MM.1S (cell line): ENCODE measurements around the gene TSPAN15.

Experiments
- DNase-seq: peaks from one replicate; pipeline ENCODE4 v3.0.0-alpha.2; 2015
- H2AFZ ChIP-seq: fragments of 300-600 bp; sonication (generic); 2 replicates; pipeline ENCODE4 v1.6.0; 2016; ENCODE audit warnings: antibody characterized with exemption, low read length
- H3F3A ChIP-seq: fragments of 300-600 bp; sonication (generic); 2 replicates; pipeline ENCODE4 v1.6.1; 2016; ENCODE audit warnings: mild to moderate bottlenecking, antibody characterized with exemption, low read length, moderate library complexity, mixed read lengths; ENCODE audit not compliant: insufficient read depth
- H3K27ac ChIP-seq: fragments of 300-600 bp; sonication (generic); 2 replicates; pipeline ENCODE4 v1.5.1; 2016; ENCODE audit warnings: mild to moderate bottlenecking, low read length
- H3K27me3 ChIP-seq: fragments of 300-600 bp; sonication (generic); replicated peaks from 2 replicates; pipeline ENCODE4 v1.6.0; 2016; ENCODE audit warnings: low read length; ENCODE audit not compliant: insufficient read depth
- H3K36me3 ChIP-seq: fragments of 300-600 bp; sonication (generic); replicated peaks from 2 replicates; pipeline ENCODE4 v1.6.1; 2016; ENCODE audit warnings: mild to moderate bottlenecking, low read length, mixed read lengths; ENCODE audit not compliant: insufficient read depth
- H3K4me1 ChIP-seq: fragments of 300-600 bp; sonication (generic); 2 replicates; pipeline ENCODE4 v1.6.1; 2016; ENCODE audit warnings: low read length, mixed read lengths
- H3K4me2 ChIP-seq: fragments of 300-600 bp; sonication (generic); 2 replicates; pipeline ENCODE4 v1.6.0; 2016; ENCODE audit warnings: low read depth, low read length
- H3K4me3 ChIP-seq: fragments of 300-600 bp; sonication (generic); 2 replicates; pipeline ENCODE4 v1.5.1; 2016; ENCODE audit warnings: low read length, mixed read lengths
- H3K79me2 ChIP-seq: fragments of 300-600 bp; sonication (generic); 2 replicates; pipeline ENCODE4 v1.6.1; 2016; ENCODE audit warnings: mixed run types, low read length, mixed read lengths
- H3K9ac ChIP-seq: fragments of 300-600 bp; sonication (generic); 2 replicates; pipeline ENCODE4 v1.6.1; 2016; ENCODE audit warnings: low read length, mixed read lengths
- H3K9me2 ChIP-seq: fragments of 300-600 bp; sonication (generic); replicated peaks from 2 replicates; pipeline ENCODE4 v1.6.1; 2016; ENCODE audit warnings: mild to moderate bottlenecking, low read length, mixed read lengths; ENCODE audit not compliant: insufficient read depth
- H3K9me3 ChIP-seq: fragments of 300-600 bp; sonication (generic); replicated peaks from 2 replicates; pipeline ENCODE4 v1.6.1; 2016; ENCODE audit warnings: mild to moderate bottlenecking, low read length, mixed read lengths; ENCODE audit not compliant: insufficient read depth
- H4K20me1 ChIP-seq: fragments of 300-600 bp; sonication (generic); 2 replicates; pipeline ENCODE4 v1.6.1; 2016; ENCODE audit warnings: mild to moderate bottlenecking, low read length, moderate library complexity, mixed read lengths; ENCODE audit not compliant: insufficient read depth
- EZH2 ChIP-seq: fragments of 300-600 bp; sonication (generic); optimal IDR thresholded peaks from 2 replicates; pipeline ENCODE3; 2017; ENCODE audit warnings: low read depth, mild to moderate bottlenecking, antibody characterized with exemption, low read length, mixed read lengths
- EZH2phosphoT487 ChIP-seq: fragments of 300-600 bp; sonication (generic); IDR thresholded peaks from 2 replicates; pipeline ENCODE4 v1.6.1; 2018; ENCODE audit warnings: antibody characterized with exemption, low read length
- TF ChIP-seq, protein P1 (sequence below): fragments of 300-600 bp; sonication (generic); IDR thresholded peaks from 2 replicates; pipeline ENCODE4 v1.5.1; 2016; ENCODE audit warnings: antibody characterized with exemption, low read length, mixed read lengths

Gene TSPAN15

DNA sequence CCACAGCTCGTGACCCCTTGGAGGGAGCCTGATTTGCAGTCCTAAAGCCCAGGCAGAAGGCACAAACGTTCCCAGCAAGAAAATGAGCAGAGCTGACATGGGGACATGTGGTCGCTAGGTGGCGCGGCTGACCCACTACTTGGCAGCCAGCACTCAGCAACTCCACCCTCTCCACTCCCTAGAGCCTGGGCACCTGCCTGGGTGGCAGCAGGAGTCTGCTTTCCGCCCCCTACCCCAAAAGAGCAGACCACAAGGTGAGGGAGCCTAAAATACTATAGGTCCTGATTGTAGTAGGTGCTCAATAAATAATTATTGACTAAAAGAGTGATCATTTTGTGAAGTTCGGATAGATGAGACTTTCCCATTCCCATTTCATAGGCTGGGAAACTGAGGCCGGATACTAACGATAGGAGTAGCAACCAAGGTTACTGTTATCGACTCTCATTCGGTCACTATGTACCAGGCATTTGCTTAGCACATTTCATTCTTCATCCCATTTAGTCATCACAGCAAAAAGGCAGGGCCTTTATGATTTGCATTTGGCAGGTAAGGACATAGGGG, 64.5 kb downstream of the TSPAN15 start:
- H3K4me2 ChIP-seq, result no peak overlapping the region
- TF ChIP-seq, protein P1, sequence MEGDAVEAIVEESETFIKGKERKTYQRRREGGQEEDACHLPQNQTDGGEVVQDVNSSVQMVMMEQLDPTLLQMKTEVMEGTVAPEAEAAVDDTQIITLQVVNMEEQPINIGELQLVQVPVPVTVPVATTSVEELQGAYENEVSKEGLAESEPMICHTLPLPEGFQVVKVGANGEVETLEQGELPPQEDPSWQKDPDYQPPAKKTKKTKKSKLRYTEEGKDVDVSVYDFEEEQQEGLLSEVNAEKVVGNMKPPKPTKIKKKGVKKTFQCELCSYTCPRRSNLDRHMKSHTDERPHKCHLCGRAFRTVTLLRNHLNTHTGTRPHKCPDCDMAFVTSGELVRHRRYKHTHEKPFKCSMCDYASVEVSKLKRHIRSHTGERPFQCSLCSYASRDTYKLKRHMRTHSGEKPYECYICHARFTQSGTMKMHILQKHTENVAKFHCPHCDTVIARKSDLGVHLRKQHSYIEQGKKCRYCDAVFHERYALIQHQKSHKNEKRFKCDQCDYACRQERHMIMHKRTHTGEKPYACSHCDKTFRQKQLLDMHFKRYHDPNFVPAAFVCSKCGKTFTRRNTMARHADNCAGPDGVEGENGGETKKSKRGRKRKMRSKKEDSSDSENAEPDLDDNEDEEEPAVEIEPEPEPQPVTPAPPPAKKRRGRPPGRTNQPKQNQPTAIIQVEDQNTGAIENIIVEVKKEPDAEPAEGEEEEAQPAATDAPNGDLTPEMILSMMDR, result peak; percentile 86
- TF ChIP-seq EZH2phosphoT487, result no peak
- TF ChIP-seq EZH2, result no peak
- DNase-seq, result peak; percentile 61
- no peak overlapping the region for H3K9ac ChIP-seq
- no peaks in the 10 kb centered on the region for H3K4me1 ChIP-seq
- no peak overlapping the region for H3K4me3 ChIP-seq
- no peaks in the 10 kb centered on the region for H4K20me1 ChIP-seq
- no peaks in the 10 kb centered on the region for H3K9me2 ChIP-seq
- H3K27me3 ChIP-seq, result peaks cover 31% of the 10 kb centered on the region
- H3K36me3 ChIP-seq, result no peaks in the 10 kb centered on the region
- no peaks in the 10 kb centered on the region for H3K9me3 ChIP-seq
- H3F3A ChIP-seq, result no peaks in the 10 kb centered on the region
- no peak overlapping the region for H2AFZ ChIP-seq
- H3K79me2 ChIP-seq, result no peaks in the 10 kb centered on the region
- H3K27ac ChIP-seq, result no peak overlapping the region

DNA sequence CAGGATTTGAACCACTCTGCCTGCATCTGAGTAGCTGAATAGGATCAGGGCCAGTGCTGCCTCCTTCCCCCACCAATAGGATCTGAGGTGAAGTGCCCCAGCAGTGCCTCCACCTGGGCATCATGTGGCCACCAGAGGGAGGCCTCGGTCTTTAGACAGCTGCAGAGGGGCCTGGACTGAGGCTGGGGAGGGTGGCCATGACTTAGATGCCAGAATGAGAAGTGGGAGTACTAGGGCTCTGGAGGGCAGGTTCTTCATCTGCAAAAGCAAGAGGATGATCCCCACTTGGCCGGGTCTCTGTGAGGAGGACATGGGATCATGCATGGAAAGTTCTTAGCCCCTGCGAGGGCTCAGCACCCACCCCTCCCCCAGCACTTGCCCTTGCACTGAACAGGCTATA, 65.1 kb downstream of the TSPAN15 start:
- no peak overlapping the region for H3K4me2 ChIP-seq
- no peak overlapping the region for H3K9ac ChIP-seq
- H3K9me3 ChIP-seq, result no peaks in the 10 kb centered on the region
- DNase-seq, result peak; percentile 25
- H3K4me3 ChIP-seq, result no peak overlapping the region
- H4K20me1 ChIP-seq, result no peaks in the 10 kb centered on the region
- no peak for TF ChIP-seq EZH2phosphoT487
- TF ChIP-seq, protein P1, result peak; percentile 31
- TF ChIP-seq EZH2, result no peak
- no peak overlapping the region for H2AFZ ChIP-seq
- H3K9me2 ChIP-seq, result no peaks in the 10 kb centered on the region
- no peaks in the 10 kb centered on the region for H3K79me2 ChIP-seq
- no peak overlapping the region for H3K27ac ChIP-seq
- no peaks in the 10 kb centered on the region for H3K4me1 ChIP-seq
- H3K36me3 ChIP-seq, result no peaks in the 10 kb centered on the region
- H3F3A ChIP-seq, result no peaks in the 10 kb centered on the region
- peaks cover 31% of the 10 kb centered on the region for H3K27me3 ChIP-seq

DNA sequence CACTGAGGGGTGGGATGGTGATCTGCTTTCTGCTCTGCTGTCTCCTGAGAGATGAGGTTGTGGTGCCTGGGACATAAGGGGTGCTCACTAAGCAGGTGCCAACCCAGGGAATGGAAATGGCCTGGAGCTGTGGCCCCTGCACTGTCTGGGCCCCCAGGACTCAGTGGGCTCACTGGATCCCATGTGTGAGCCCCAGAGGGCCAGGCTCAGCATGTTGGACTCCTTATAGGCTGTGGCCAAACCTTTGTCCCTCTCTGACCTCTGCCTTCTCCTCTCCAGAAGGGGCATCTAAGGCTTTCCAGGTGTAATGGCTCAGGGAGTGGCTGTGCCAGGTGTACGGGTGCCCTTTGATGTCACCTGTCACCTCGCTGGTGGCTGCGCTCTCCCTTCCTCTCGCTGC, 65.5 kb downstream of the TSPAN15 start:
- Histone ChIP-seq H3K27ac (no peak overlapping the region), H3K4me3 (no peak overlapping the region), H4K20me1 (no peaks in the 10 kb centered on the region), H3K9ac (no peak overlapping the region), H3K9me3 (no peaks in the 10 kb centered on the region), H3F3A (no peaks in the 10 kb centered on the region), H3K79me2 (no peaks in the 10 kb centered on the region), H3K36me3 (no peaks in the 10 kb centered on the region), H3K4me1 (no peaks in the 10 kb centered on the region), H3K9me2 (no peaks in the 10 kb centered on the region), H3K27me3 (peaks cover 31% of the 10 kb centered on the region), H3K4me2 (no peak overlapping the region), H2AFZ (no peak overlapping the region)
- TF ChIP-seq EZH2phosphoT487 (no peak), EZH2 (no peak)
- TF ChIP-seq, protein P1, result no peak
- DNase-seq, result no peak
